HG03196 (cell line): ENCODE measurements around the gene SLC66A3.

Experiments
- ATAC-seq: cut with Tn5 transposase; IDR thresholded peaks from one replicate; pipeline ENCODE4 v1.9.1; 2021; ENCODE audit not compliant: unreplicated experiment

SLC66A3 gene

GRCh38 chr2:11213090-11213638 lies 57.9 kb downstream of the SLC66A3 start:
- ATAC-seq = no peak

DNA sequence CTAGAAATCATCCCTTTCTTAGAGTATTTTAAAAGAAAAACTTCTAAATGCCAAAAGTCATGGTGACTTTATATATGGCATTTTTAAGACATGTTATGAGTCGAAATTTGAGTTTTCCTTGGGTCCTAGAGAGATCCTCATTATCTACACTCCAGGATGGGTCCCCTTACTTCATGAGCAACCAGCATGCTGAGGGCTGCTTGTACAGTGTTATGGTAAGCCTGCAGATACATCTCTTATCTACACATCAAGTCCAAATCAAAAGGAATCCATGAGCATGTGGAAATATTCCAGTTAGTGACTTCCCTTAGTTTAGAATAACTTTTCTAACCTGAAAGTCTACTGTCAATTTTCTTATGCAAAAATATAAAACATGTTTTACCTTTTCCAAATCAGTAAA lies 58.7 kb downstream of the SLC66A3 start:
- no peak for ATAC-seq

DNA sequence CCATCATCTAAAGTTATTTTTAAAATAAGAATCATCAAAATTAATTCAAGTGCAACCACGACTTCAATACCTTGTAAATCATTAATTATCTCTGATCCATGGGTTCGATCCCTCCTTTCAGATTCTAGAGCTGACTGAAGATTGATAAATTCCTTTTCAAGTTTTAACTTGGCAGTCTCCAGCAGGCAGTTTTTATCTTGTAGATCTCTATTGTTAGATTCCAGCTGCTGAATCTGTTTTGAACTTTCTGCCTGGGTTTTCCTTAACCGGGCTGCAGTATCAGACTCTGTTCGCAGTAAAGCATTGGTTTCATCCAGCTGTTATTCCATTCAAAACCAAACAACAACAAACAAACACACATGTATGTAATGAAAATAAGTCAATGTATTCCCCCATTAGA lies 59.5 kb downstream of the SLC66A3 start:
- ATAC-seq = no peak

- no peak for ATAC-seq
Observed at GRCh38 chr2:11215407-11215806, 60.1 kb downstream of the SLC66A3 start.

GRCh38 chr2:11220445-11220844 lies 65.2 kb downstream of the SLC66A3 start:
- ATAC-seq = no peak

DNA sequence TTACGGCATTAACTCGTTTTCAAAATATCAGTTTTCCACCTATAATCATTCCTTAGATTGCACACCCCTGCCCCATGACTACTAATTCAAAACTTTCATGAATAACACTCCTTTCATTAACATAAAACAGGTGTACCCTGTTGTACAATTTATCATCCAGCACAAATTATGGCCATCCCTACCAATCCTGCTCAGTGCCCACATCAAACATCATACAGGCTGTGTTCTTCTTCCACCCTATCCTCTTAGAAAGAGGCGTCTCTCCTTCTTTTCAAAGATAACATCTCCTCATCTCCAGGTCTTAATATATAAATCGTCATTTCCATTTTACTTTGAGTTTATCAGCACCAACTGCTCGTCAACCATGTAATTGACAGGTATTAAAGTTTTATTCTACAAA lies 67.6 kb downstream of the SLC66A3 start:
- no peak for ATAC-seq

DNA sequence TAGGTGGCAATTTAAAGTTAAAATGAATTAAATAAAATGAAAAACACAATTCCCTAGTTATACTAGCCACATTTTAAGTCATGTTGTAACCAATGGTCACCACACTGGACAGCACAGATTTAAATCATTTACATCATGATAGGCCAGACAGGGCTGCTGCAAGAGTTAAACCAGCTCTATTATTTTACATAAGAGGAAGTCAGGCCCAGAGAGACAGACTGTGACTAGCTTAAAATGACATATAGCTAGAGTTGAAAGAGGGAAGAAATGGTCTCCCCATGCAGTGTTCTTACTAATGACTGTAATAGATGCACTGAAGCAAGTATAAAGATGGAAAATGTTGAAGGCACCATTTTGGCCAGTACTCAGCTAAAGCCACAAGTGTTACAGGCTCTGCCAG lies 69.6 kb downstream of the SLC66A3 start:
- ATAC-seq = no peak

- no peak for ATAC-seq
Observed at GRCh38 chr2:11227595-11227994, 72.3 kb downstream of the SLC66A3 start.
